ENCODE data around the gene CPNE7.

DNA sequence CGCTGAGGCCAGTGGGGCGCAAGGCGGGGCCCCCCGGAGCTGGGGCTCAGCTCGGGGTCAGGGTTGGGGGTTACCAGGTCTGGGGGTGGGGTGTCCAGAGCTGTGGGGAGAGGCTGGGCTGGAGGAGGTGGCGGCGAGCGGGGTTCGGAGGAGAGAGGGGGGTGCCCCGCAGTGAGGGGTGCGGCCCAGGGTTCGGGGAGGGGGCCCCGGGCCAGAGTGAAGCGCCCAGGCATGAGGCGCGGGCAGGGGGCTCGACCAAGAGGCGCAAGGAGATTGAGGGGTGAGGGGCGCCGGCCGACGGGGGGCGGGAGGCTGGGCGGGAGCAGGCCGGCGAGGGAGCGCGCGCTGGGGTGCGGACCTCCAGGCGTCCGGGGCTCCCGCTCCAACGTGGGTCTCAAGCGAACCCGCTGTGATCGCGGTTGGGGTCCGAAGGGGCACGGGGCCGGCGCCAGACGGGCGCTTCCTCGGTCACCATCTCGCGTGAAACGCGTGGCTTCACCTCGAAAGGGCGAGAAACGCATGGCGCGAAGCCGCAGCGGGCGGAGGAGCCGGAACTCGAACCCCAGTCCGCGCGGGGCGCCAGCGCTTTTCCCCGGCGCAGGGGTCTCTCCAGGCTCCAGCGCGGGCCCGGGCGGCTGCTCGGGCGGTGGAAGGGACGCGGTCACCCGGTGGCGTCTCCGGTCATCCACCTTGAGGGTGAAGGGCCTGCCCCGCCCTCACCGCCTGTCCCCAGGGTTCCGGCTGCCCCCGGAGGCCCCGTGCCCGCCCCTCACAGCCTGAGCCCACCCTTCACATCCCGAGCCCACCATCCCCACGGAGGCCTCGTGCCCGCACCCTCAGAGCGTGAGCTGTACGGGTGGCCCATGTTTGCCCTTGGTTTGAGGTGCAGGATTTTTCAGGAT lies 846 bp downstream of the CPNE7 start:
- no peak for TF ChIP-seq POLR2AphosphoS5 (IDR thresholded peaks at IDR 0.05; ENCODE audit: low read depth)
- TF ChIP-seq, protein P1, sequence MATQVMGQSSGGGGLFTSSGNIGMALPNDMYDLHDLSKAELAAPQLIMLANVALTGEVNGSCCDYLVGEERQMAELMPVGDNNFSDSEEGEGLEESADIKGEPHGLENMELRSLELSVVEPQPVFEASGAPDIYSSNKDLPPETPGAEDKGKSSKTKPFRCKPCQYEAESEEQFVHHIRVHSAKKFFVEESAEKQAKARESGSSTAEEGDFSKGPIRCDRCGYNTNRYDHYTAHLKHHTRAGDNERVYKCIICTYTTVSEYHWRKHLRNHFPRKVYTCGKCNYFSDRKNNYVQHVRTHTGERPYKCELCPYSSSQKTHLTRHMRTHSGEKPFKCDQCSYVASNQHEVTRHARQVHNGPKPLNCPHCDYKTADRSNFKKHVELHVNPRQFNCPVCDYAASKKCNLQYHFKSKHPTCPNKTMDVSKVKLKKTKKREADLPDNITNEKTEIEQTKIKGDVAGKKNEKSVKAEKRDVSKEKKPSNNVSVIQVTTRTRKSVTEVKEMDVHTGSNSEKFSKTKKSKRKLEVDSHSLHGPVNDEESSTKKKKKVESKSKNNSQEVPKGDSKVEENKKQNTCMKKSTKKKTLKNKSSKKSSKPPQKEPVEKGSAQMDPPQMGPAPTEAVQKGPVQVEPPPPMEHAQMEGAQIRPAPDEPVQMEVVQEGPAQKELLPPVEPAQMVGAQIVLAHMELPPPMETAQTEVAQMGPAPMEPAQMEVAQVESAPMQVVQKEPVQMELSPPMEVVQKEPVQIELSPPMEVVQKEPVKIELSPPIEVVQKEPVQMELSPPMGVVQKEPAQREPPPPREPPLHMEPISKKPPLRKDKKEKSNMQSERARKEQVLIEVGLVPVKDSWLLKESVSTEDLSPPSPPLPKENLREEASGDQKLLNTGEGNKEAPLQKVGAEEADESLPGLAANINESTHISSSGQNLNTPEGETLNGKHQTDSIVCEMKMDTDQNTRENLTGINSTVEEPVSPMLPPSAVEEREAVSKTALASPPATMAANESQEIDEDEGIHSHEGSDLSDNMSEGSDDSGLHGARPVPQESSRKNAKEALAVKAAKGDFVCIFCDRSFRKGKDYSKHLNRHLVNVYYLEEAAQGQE (IDR thresholded peaks at IDR 0.05; ENCODE audit: insufficient replicate concordance, low read depth) = no peak
- TF ChIP-seq, protein P2, sequence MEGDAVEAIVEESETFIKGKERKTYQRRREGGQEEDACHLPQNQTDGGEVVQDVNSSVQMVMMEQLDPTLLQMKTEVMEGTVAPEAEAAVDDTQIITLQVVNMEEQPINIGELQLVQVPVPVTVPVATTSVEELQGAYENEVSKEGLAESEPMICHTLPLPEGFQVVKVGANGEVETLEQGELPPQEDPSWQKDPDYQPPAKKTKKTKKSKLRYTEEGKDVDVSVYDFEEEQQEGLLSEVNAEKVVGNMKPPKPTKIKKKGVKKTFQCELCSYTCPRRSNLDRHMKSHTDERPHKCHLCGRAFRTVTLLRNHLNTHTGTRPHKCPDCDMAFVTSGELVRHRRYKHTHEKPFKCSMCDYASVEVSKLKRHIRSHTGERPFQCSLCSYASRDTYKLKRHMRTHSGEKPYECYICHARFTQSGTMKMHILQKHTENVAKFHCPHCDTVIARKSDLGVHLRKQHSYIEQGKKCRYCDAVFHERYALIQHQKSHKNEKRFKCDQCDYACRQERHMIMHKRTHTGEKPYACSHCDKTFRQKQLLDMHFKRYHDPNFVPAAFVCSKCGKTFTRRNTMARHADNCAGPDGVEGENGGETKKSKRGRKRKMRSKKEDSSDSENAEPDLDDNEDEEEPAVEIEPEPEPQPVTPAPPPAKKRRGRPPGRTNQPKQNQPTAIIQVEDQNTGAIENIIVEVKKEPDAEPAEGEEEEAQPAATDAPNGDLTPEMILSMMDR (IDR thresholded peaks at IDR 0.05; ENCODE audit: insufficient read depth, low read length) = no peak
